ENCODE results near the gene XPO1. TPM values are rescaled to one million over a fixed set of nuclear protein-coding genes. Genes with fewer than 3 reads are reported as not detected.

Gene XPO1
- polyA plus RNA-seq, 1 donor from 2014 or later, result 494 TPM

DNA sequence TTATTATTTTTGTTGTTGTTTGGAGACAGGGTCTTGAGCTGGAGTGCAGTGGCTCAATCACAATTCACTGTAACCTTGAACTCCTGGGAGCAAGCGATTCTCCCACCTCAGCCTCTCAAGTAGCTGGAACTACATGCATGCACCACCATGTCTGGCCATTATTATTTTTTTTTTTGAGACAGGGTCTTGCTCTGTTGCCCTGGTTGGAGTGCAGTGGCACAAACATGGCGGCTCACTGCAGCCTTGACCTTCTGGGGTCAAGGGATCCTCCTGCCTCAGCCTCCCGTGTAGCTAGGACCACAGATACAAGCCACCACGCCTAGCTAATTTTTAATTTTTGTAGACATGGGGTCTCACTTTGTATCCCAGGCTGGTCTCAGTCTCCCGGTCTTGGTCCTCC, 20.0 kb upstream of the XPO1 start:
- Histone ChIP-seq H3K9me3 (ENCODE audit: low read length) (no peaks in the 10 kb centered on the region), H2AFZ (ENCODE audit: low read depth, low read length) (no peak overlapping the region), H3F3A (ENCODE audit: insufficient read depth, low read length, poor library complexity, severe bottlenecking) (no peaks in the 10 kb centered on the region), H3K79me2 (replicated peaks; ENCODE audit: insufficient read depth, low read length) (no peaks in the 10 kb centered on the region), H3K27ac (ENCODE audit: low read length) (no peak overlapping the region), H3K36me3 (ENCODE audit: insufficient read depth, low read length) (no peaks in the 10 kb centered on the region), H3K9ac (ENCODE audit: low read length) (no peak overlapping the region), H3K9me2 (ENCODE audit: insufficient read depth, low read length) (no peaks in the 10 kb centered on the region), H4K20me1 (ENCODE audit: insufficient read depth) (no peaks in the 10 kb centered on the region), H3K4me2 (ENCODE audit: low read length) (no peak overlapping the region), H3K27me3 (ENCODE audit: insufficient read depth, low read depth, low read length) (no peaks in the 10 kb centered on the region), H3K4me3 (ENCODE audit: low read length) (no peak overlapping the region)
- TF ChIP-seq POLR2AphosphoS5 (IDR thresholded peaks at IDR 0.05) (no peak), EZH2 (IDR thresholded peaks at IDR 0.05; ENCODE audit: borderline replicate concordance, insufficient read depth, low read length, poor library complexity, severe bottlenecking) (no peak), EP300 (conservative IDR thresholded peaks at IDR 0.05; ENCODE audit: poor library complexity, severe bottlenecking) (no peak), TAF1 (IDR thresholded peaks at IDR 0.05; ENCODE audit: low read depth) (no peak), SMC3 (conservative IDR thresholded peaks at IDR 0.05; ENCODE audit: poor library complexity) (no peak), MXI1 (conservative IDR thresholded peaks at IDR 0.05; ENCODE audit: poor library complexity, severe bottlenecking) (no peak), CTCF (IDR thresholded peaks at IDR 0.05; ENCODE audit: poor library complexity, severe bottlenecking) (no peak)
- TF ChIP-seq, protein P1, sequence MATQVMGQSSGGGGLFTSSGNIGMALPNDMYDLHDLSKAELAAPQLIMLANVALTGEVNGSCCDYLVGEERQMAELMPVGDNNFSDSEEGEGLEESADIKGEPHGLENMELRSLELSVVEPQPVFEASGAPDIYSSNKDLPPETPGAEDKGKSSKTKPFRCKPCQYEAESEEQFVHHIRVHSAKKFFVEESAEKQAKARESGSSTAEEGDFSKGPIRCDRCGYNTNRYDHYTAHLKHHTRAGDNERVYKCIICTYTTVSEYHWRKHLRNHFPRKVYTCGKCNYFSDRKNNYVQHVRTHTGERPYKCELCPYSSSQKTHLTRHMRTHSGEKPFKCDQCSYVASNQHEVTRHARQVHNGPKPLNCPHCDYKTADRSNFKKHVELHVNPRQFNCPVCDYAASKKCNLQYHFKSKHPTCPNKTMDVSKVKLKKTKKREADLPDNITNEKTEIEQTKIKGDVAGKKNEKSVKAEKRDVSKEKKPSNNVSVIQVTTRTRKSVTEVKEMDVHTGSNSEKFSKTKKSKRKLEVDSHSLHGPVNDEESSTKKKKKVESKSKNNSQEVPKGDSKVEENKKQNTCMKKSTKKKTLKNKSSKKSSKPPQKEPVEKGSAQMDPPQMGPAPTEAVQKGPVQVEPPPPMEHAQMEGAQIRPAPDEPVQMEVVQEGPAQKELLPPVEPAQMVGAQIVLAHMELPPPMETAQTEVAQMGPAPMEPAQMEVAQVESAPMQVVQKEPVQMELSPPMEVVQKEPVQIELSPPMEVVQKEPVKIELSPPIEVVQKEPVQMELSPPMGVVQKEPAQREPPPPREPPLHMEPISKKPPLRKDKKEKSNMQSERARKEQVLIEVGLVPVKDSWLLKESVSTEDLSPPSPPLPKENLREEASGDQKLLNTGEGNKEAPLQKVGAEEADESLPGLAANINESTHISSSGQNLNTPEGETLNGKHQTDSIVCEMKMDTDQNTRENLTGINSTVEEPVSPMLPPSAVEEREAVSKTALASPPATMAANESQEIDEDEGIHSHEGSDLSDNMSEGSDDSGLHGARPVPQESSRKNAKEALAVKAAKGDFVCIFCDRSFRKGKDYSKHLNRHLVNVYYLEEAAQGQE (IDR thresholded peaks at IDR 0.05; ENCODE audit: borderline replicate concordance), result no peak

- H3K4me3 ChIP-seq (ENCODE audit: low read length), result no peak overlapping the region
- no peaks in the 10 kb centered on the region for H3K79me2 ChIP-seq (replicated peaks; ENCODE audit: insufficient read depth, low read length)
- TF ChIP-seq POLR2AphosphoS5 (IDR thresholded peaks at IDR 0.05) (no peak), CTCF (IDR thresholded peaks at IDR 0.05; ENCODE audit: poor library complexity, severe bottlenecking) (no peak), RAD21 (conservative IDR thresholded peaks at IDR 0.05) (no peak), SMC3 (conservative IDR thresholded peaks at IDR 0.05; ENCODE audit: poor library complexity) (no peak), EZH2 (IDR thresholded peaks at IDR 0.05; ENCODE audit: borderline replicate concordance, insufficient read depth, low read length, poor library complexity, severe bottlenecking) (no peak), EP300 (conservative IDR thresholded peaks at IDR 0.05; ENCODE audit: poor library complexity, severe bottlenecking) (no peak), MXI1 (conservative IDR thresholded peaks at IDR 0.05; ENCODE audit: poor library complexity, severe bottlenecking) (no peak), TAF1 (IDR thresholded peaks at IDR 0.05; ENCODE audit: low read depth) (no peak)
- TF ChIP-seq, protein P1 (IDR thresholded peaks at IDR 0.05; ENCODE audit: borderline replicate concordance), result no peak
- H4K20me1 ChIP-seq (ENCODE audit: insufficient read depth), result no peaks in the 10 kb centered on the region
- H3K27ac ChIP-seq (ENCODE audit: low read length), result no peak overlapping the region
- H2AFZ ChIP-seq (ENCODE audit: low read depth, low read length), result no peak overlapping the region
- H3K9me3 ChIP-seq (ENCODE audit: low read length), result no peaks in the 10 kb centered on the region
- H3K36me3 ChIP-seq (ENCODE audit: insufficient read depth, low read length), result no peaks in the 10 kb centered on the region
- H3K9ac ChIP-seq (ENCODE audit: low read length), result no peak overlapping the region
- H3K9me2 ChIP-seq (ENCODE audit: insufficient read depth, low read length), result no peaks in the 10 kb centered on the region
- no peak overlapping the region for H3K4me2 ChIP-seq (ENCODE audit: low read length)
- H3K27me3 ChIP-seq (ENCODE audit: insufficient read depth, low read depth, low read length), result no peaks in the 10 kb centered on the region
- no peaks in the 10 kb centered on the region for H3F3A ChIP-seq (ENCODE audit: insufficient read depth, low read length, poor library complexity, severe bottlenecking)
Measured at GRCh38 chr2:61557381-61557780, 19.2 kb upstream of the XPO1 start.

Data from neural cell (in vitro differentiated cells).